Brain microvascular endothelial cell (primary cell): ENCODE results near the gene KLHDC4.

Experiments
- DNase-seq: peaks from one replicate; pipeline ENCODE4 v3.0.0-alpha.2; 2020
- H3K27ac ChIP-seq: fragments of 250-450 bp; sonication (Bioruptor Pico); 2 replicates; pipeline ENCODE4 v1.5.1; 2020; ENCODE audit warnings: mild to moderate bottlenecking, moderate library complexity
- H3K27me3 ChIP-seq: fragments of 250-450 bp; sonication (Bioruptor Pico); replicated peaks from 2 replicates; pipeline ENCODE4 v1.5.1; 2020; ENCODE audit warnings: mild to moderate bottlenecking
- H3K36me3 ChIP-seq: fragments of 250-450 bp; sonication (Bioruptor Pico); replicated peaks from 2 replicates; pipeline ENCODE4 v1.5.1; 2020; ENCODE audit warnings: mild to moderate bottlenecking
- H3K4me3 ChIP-seq: 2 replicates; pipeline ENCODE4 v1.5.1; 2011; ENCODE audit warnings: low read depth, mild to moderate bottlenecking, control low read depth, low read length, moderate library complexity
- in situ Hi-C: cut with HindIII; loops from 2 replicates; pipeline ENCODE4 v1.10.0; 2017; ENCODE audit warnings: low sequenced_read_pairs, low pct_ligation_motif_present
- TF ChIP-seq, protein P1 (sequence below): IDR thresholded peaks from 2 replicates; pipeline ENCODE4 v1.5.1; 2011; ENCODE audit warnings: low read depth, mild to moderate bottlenecking, moderate library complexity, low read length, control low read depth, inconsistent platforms; ENCODE audit errors: missing control alignments

The KLHDC4 gene

DNA sequence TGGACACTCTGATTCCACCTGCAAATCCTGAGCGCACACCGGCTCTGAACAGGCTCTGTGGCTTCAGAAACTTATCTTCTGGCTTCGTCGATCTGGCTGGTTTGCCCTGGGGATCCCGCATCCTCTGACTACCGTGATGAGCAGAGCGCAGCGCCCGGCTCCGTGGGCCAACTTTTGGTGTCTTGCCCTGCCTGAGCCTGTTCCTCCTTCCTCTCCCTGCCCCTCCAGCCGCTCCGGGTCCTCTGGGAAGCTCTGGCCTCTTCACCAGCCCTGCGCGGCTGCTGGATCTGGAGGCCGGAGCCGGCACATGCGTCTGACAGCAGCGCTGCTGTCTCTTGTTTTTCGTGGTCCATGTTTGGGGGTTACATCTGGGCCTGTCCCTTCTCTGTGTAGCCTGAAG, 97.8 kb downstream of the KLHDC4 start:
- in situ Hi-C loops, result no loop called here
- Histone ChIP-seq H3K27me3 (peaks cover 5% of the 10 kb centered on the region), H3K4me3 (no peak overlapping the region), H3K27ac (no peak overlapping the region), H3K36me3 (no peaks in the 10 kb centered on the region)
- no peak for DNase-seq
- TF ChIP-seq, protein P1, sequence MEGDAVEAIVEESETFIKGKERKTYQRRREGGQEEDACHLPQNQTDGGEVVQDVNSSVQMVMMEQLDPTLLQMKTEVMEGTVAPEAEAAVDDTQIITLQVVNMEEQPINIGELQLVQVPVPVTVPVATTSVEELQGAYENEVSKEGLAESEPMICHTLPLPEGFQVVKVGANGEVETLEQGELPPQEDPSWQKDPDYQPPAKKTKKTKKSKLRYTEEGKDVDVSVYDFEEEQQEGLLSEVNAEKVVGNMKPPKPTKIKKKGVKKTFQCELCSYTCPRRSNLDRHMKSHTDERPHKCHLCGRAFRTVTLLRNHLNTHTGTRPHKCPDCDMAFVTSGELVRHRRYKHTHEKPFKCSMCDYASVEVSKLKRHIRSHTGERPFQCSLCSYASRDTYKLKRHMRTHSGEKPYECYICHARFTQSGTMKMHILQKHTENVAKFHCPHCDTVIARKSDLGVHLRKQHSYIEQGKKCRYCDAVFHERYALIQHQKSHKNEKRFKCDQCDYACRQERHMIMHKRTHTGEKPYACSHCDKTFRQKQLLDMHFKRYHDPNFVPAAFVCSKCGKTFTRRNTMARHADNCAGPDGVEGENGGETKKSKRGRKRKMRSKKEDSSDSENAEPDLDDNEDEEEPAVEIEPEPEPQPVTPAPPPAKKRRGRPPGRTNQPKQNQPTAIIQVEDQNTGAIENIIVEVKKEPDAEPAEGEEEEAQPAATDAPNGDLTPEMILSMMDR, result no peak

DNA sequence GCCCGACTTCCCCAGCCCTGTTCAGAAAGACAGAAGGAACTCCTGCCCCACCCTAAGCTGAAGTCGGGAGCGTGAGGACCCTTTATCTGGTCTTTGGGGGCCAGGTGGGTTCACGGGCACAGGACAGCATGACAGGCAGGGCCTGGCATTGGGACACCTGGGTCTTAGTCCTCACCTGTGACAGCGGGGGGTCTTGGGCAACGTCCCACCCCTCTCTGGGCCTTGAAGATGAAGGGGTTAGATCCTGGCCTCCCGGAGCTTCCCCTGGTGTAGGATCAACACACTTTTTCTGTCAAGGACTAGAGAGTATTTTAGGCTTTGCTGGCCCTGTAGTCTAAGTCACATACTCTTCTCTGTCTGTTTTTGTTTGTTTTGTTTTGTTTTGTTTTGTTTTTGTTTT, 98.3 kb downstream of the KLHDC4 start:
- Histone ChIP-seq H3K27ac (no peak overlapping the region), H3K4me3 (no peak overlapping the region), H3K27me3 (peaks cover 5% of the 10 kb centered on the region), H3K36me3 (no peaks in the 10 kb centered on the region)
- TF ChIP-seq, protein P1, result no peak
- no peak for DNase-seq
- in situ Hi-C loops, result no loop called here

DNA sequence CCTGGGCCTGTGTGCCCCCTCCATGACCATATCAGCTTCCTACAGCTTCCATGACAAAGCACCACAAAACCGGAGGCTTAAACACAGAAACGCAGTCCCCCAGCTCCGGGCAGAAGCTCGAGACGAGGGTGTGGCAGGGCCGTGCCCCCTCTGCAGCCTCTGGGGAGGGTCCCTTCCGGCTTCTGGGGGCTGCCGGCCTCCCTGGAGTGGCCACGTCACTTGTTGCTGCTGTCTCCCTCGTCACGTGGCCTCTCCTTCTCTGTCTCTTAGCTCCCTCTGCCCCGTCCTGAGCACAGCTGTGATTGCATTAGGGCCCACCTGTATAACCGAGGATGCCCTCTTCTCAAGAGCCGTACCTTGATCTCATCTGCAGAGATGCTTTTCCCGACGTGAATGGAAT, 98.9 kb downstream of the KLHDC4 start:
- TF ChIP-seq, protein P1, result no peak
- in situ Hi-C loops, result no loop called here

DNA sequence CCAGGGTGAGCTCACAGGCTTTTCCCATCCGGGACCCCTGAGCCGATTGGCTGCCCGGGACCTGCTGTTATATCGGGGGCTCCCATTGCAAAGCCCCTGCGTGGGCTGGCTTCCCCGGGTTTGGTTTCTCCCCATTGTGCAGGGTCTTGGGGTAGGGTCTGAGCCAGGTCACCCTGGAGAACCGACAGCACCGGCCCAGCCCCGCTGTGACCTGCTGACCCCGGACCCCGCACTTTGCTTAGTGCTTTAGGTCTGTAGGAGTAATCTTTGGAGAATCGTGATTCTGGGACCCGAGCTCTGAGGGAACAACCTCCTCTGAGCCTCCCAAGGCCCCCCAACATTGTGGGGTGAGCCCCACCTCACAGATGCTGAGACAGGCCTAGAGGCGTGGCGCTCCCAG, 100.6 kb downstream of the KLHDC4 start:
- TF ChIP-seq, protein P1, result no peak
- Histone ChIP-seq H3K36me3 (no peaks in the 10 kb centered on the region), H3K27ac (no peak overlapping the region), H3K4me3 (no peak overlapping the region), H3K27me3 (peaks cover 5% of the 10 kb centered on the region)
- in situ Hi-C loops, result no loop called here
- no peak for DNase-seq

More for the DNA sequence above, 98.9 kb downstream of the KLHDC4 start:
- no peak overlapping the region for H3K4me3 ChIP-seq
- H3K36me3 ChIP-seq, result no peaks in the 10 kb centered on the region
- peaks cover 5% of the 10 kb centered on the region for H3K27me3 ChIP-seq
- no peak overlapping the region for H3K27ac ChIP-seq
- DNase-seq, result no peak

DNA sequence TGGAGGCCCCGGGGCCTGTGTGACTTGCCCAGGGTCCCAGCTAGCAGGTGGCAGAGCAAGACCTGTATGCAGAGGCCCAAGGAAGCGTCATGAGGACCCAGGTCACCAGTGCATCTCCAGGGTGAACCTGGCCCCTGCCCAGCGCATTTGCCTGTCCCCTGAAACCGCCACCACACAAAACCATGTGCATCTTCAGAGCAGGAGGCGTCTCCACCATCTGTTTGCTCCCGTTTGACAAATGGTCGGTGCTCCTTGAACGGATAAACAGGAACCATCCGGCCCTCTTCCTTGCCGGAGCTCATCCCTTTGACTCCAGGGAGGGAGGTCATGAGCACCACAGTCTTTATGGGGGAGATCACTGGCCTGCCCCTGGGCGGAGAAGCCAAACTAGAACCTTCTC, 101.0 kb downstream of the KLHDC4 start:
- TF ChIP-seq, protein P1, result no peak
- no peak for DNase-seq
- Histone ChIP-seq H3K36me3 (no peaks in the 10 kb centered on the region), H3K27ac (no peak overlapping the region), H3K4me3 (no peak overlapping the region), H3K27me3 (peaks cover 5% of the 10 kb centered on the region)
- in situ Hi-C loops, result no loop called here
